Measurements from ENCODE around the gene YPEL4.

YPEL4 gene

GRCh38 chr11:57648801-57649735, 644 bp downstream of the YPEL4 start:
- no peak for DNase-seq

GRCh38 chr11:57647960-57648800, 1.5 kb downstream of the YPEL4 start:
- no peak for DNase-seq

GRCh38 chr11:57647372-57647771, 2.3 kb downstream of the YPEL4 start:
- DNase-seq = no peak

GRCh38 chr11:57646799-57647303, 2.9 kb downstream of the YPEL4 start:
- no peak for DNase-seq

GRCh38 chr11:57646194-57646798, 3.4 kb downstream of the YPEL4 start:
- DNase-seq = no peak

GRCh38 chr11:57645689-57646085, 4.0 kb downstream of the YPEL4 start:
- no peak for DNase-seq

GRCh38 chr11:57644748-57645688, 4.7 kb downstream of the YPEL4 start:
- peak; percentile 92 to 94 for DNase-seq

- DNase-seq = no peak
These were observed 5.9 kb downstream of the YPEL4 start for GRCh38 chr11:57643802-57644201.

GRCh38 chr11:57641011-57641807, 8.5 kb downstream of the YPEL4 start:
- no peak for DNase-seq

- DNase-seq = no peak
These were observed 9.5 kb downstream of the YPEL4 start for GRCh38 chr11:57640068-57640800.

- DNase-seq = no peak
These were observed 10.2 kb downstream of the YPEL4 start for GRCh38 chr11:57639321-57640067.

GRCh38 chr11:57638811-57639320, 10.8 kb downstream of the YPEL4 start:
- no peak for DNase-seq

- DNase-seq = peak in 1 of 2 experiments; percentile 36
These were observed 11.5 kb downstream of the YPEL4 start for GRCh38 chr11:57638005-57638781.

GRCh38 chr11:57637626-57638004, 12.1 kb downstream of the YPEL4 start:
- no peak for DNase-seq

- DNase-seq = no peak
These were observed 14.5 kb downstream of the YPEL4 start for GRCh38 chr11:57635246-57635645.

- no peak for DNase-seq
These were observed 15.4 kb downstream of the YPEL4 start for GRCh38 chr11:57634311-57634710.

- no peak for DNase-seq
These were observed 16.2 kb downstream of the YPEL4 start for GRCh38 chr11:57633394-57634070.

GRCh38 chr11:57632116-57632515, 17.6 kb downstream of the YPEL4 start:
- DNase-seq = no peak
